ENCODE measurements around the gene LNX1. TPM values are rescaled to one million over a fixed set of nuclear protein-coding genes. Genes with fewer than 3 reads are reported as not detected.

The LNX1 gene
- total RNA-seq, 4 donors from 2014 or later = 18.4 to 55.3 (median 31.9) TPM

- no peaks in the 10 kb centered on the region for H3K9me3 ChIP-seq
- H3K4me3 ChIP-seq = no peak overlapping the region
- H3K27me3 ChIP-seq = no peaks in the 10 kb centered on the region
- no peaks in the 10 kb centered on the region for H3K4me1 ChIP-seq
- no peaks in the 10 kb centered on the region for H3K36me3 ChIP-seq
- TF ChIP-seq CTCF (IDR thresholded peaks at IDR 0.05) (no peak), POLR2A (IDR thresholded peaks at IDR 0.05) (no peak)
- H3K27ac ChIP-seq = no peak overlapping the region
- DNase-seq = no peak
These were observed 46.0 kb downstream of the LNX1 start for GRCh38 chr4:53545273-53545672.

GRCh38 chr4:53543561-53543960 lies 47.7 kb downstream of the LNX1 start:
- no peak overlapping the region for H3K27ac ChIP-seq
- H3K4me3 ChIP-seq = no peak overlapping the region
- H3K27me3 ChIP-seq = no peaks in the 10 kb centered on the region
- DNase-seq = no peak
- no peaks in the 10 kb centered on the region for H3K9me3 ChIP-seq
- TF ChIP-seq POLR2A (IDR thresholded peaks at IDR 0.05) (no peak), CTCF (IDR thresholded peaks at IDR 0.05) (no peak)
- no peaks in the 10 kb centered on the region for H3K36me3 ChIP-seq
- H3K4me1 ChIP-seq = no peaks in the 10 kb centered on the region

- H3K4me1 ChIP-seq = no peaks in the 10 kb centered on the region
- no peaks in the 10 kb centered on the region for H3K27me3 ChIP-seq
- TF ChIP-seq CTCF (IDR thresholded peaks at IDR 0.05) = no peak
- no peak for TF ChIP-seq POLR2A (IDR thresholded peaks at IDR 0.05)
- no peak for DNase-seq
- no peak overlapping the region for H3K4me3 ChIP-seq
- H3K9me3 ChIP-seq = no peaks in the 10 kb centered on the region
- H3K36me3 ChIP-seq = no peaks in the 10 kb centered on the region
- peak overlapping the region in 1 of 4 donors; percentile 31 for H3K27ac ChIP-seq
These were observed 49.6 kb downstream of the LNX1 start for GRCh38 chr4:53541577-53542206.

GRCh38 chr4:53538756-53539155 lies 52.5 kb downstream of the LNX1 start:
- Histone ChIP-seq H3K27me3 (no peaks in the 10 kb centered on the region), H3K4me3 (no peak overlapping the region), H3K36me3 (no peaks in the 10 kb centered on the region), H3K4me1 (no peaks in the 10 kb centered on the region), H3K9me3 (no peaks in the 10 kb centered on the region), H3K27ac (no peak overlapping the region)
- TF ChIP-seq POLR2A (IDR thresholded peaks at IDR 0.05) (no peak), CTCF (IDR thresholded peaks at IDR 0.05) (no peak)
- DNase-seq = no peak

GRCh38 chr4:53537606-53538005 lies 53.7 kb downstream of the LNX1 start:
- DNase-seq = no peak
- no peak overlapping the region for H3K4me3 ChIP-seq
- no peaks in the 10 kb centered on the region for H3K36me3 ChIP-seq
- no peaks in the 10 kb centered on the region for H3K27me3 ChIP-seq
- TF ChIP-seq CTCF (IDR thresholded peaks at IDR 0.05) (no peak), POLR2A (IDR thresholded peaks at IDR 0.05) (no peak)
- H3K4me1 ChIP-seq = no peaks in the 10 kb centered on the region
- no peak overlapping the region for H3K27ac ChIP-seq
- H3K9me3 ChIP-seq = no peaks in the 10 kb centered on the region

- no peaks in the 10 kb centered on the region for H3K36me3 ChIP-seq
- DNase-seq = no peak
- no peaks in the 10 kb centered on the region for H3K9me3 ChIP-seq
- TF ChIP-seq CTCF (IDR thresholded peaks at IDR 0.05) (no peak), POLR2A (IDR thresholded peaks at IDR 0.05) (no peak)
- H3K4me3 ChIP-seq = no peak overlapping the region
- no peaks in the 10 kb centered on the region for H3K4me1 ChIP-seq
- no peaks in the 10 kb centered on the region for H3K27me3 ChIP-seq
- no peak overlapping the region for H3K27ac ChIP-seq
These were observed 55.0 kb downstream of the LNX1 start for GRCh38 chr4:53536328-53536727.
